Stimulated activated CD4-positive, alpha-beta T cell treated with anti-CD3 and anti-CD28 coated beads, Interleukin-12 subunit alpha, Interleukin-12 subunit beta, amount 100 ng/mL, for 24 hours (primary cell): ENCODE data around the gene RMND5B.
"Not testable (repeated sequence)": the region's sequence is repeated elsewhere in the genome, so short reads cannot be mapped to it uniquely, and the experiment has no call there.

Experiments
- DNase-seq, 2 experiments: peaks; one replicate each; pipeline ENCODE4 v3.0.0-alpha.2; 2020; ENCODE audit warnings: low read depth in 2 of 2

The RMND5B gene

DNA sequence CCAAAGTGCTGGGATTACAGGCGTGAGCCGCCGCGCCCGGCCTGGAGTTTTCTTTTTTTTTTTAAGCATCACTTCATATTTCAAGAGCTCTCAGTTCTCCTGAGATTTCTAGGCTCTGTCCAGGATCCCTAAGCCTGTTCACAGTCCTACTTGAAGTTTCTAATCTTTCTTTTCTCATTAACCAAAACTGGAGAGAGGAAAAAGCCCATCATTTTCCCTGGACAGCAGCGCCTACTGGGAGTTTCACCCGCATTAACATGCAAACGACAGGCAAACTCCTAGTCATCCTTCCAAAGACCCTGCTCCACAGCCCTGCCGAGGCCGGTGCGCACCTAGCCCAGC is 609 bp upstream of the RMND5B start:
- DNase-seq = not testable (repeated sequence)

- DNase-seq = no peak
These were observed 707 bp downstream of the RMND5B start for GRCh38 chr5:178131446-178131996.

DNA sequence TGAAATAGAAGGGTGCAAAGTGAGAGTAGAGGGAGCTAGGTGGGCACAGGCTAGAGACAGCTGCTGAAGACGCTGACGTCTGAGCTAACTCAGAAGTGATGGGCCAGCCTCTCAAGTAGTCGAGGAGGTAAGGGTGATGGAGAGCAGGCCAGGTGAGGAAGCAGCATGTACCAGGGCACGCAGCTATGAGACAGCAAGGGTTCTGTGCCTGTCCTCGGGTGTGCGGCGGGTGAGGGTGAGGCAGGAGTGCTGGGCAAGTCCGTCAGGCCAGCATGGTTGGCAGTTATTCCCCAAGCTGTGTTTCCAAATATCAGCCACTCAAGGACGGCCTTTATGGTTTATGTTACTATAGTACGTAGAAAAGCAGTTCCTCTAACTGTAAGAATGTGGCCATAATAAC is 6.2 kb downstream of the RMND5B start:
- no peak for DNase-seq

- DNase-seq = no peak
These were observed 7.2 kb downstream of the RMND5B start for GRCh38 chr5:178137991-178138390.

DNA sequence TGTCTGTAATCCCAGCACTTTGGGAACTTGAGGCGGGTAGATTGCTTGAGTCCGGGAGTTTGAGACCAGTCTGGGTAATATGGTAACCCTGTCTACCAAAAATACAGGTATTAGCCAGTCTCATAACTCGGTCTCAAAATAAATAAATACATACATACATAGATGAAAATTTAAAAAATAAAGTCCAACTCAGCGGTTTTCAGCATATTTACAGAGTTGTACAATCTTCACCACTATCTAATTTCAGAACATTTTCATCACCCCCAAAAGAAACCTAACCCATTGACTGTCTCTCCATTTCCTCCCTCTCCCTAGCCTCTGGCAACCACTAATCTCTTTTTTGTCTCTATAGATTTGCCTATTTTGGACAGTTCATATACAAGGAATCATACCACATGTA is 10.7 kb downstream of the RMND5B start:
- DNase-seq = no peak

DNA sequence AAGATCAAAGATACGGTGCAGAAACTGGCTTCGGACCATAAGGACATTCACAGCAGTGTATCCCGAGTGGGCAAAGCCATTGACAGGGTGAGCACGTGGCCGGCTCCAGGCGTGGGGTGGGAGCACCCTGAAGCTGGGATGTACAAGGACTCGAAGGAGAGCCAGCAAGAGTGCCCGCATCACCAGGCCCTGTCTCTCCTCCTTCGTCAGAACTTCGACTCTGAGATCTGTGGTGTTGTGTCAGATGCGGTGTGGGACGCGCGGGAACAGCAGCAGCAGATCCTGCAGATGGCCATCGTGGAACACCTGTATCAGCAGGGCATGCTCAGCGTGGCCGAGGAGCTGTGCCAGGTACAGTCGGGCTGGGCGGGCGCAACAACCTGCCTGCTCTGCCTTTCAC is 11.8 kb downstream of the RMND5B start:
- no peak for DNase-seq

DNA sequence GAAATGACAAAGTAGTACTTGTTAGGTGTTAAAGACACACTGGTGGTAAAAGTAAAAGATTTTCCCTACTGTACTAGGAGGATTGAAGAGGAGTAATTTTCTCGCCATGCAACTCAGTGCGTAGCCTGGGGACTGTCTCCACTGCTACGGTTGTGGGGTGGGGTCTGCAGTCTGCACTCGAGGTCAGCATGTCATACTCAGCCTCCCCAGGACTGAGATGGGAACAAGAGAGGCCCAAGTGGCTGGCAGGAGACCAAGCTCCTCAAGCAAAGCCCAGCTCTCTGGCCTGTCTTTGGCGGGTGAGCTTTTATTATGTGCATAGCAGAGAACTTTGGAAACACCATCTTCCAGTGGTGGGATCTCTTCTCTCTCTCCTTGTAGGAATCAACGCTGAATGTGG is 12.4 kb downstream of the RMND5B start:
- DNase-seq = no peak

- no peak for DNase-seq
These were observed 13.1 kb downstream of the RMND5B start for GRCh38 chr5:178143901-178144300.

DNA sequence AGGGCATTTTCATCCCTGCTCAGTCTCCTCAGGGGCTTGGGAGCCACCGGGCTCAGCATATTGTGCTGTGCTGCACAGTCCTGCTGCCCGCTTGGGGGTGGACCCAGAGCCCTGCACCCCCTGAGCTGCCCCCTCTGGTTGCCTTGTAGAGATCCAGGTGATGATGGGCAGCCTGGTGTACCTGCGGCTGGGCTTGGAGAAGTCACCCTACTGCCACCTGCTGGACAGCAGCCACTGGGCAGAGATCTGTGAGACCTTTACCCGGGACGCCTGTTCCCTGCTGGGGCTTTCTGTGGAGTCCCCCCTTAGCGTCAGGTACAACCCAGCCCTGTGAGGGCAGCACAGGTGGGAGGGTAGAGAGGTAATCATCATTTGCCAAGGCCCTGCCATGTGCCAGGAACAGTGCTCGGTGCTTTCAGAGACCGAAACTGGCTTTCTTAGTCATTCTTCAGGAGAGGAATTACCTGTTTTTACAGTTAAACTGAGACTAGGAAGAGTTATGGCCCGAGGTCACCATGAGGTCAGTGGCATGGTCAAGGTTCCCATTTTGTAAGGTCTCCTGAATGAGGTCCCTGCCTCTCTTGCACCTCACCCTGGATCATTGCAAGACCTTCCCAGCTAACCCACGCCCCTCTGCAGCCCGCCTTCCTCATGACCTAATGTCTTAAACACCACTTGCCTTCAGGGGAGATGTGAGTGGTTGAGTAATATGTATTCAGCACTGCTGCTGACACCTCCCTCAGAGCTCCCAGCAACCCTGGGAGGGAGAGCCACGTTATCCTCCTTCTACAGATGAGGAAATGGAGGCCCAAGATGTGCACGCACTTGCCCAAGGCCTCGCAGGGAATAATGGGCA is 15.4 kb downstream of the RMND5B start:
- DNase-seq = peak; percentile 31 to 59

DNA sequence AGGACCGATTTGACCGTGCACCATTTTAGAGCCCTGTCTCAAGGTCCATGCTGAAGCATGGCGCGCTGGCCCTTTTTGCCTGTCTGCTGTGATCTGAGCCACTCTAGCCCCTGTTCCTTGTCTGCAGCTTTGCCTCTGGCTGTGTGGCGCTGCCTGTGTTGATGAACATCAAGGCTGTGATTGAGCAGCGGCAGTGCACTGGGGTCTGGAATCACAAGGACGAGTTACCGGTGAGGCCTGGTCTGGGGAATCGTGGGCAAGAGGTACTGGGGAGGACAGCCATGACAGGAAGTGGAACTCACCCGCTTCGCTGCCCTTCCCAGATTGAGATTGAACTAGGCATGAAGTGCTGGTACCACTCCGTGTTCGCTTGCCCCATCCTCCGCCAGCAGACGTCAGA is 16.6 kb downstream of the RMND5B start:
- no peak for DNase-seq

GRCh38 chr5:178149199-178149932 is 18.6 kb downstream of the RMND5B start:
- DNase-seq = no peak

DNA sequence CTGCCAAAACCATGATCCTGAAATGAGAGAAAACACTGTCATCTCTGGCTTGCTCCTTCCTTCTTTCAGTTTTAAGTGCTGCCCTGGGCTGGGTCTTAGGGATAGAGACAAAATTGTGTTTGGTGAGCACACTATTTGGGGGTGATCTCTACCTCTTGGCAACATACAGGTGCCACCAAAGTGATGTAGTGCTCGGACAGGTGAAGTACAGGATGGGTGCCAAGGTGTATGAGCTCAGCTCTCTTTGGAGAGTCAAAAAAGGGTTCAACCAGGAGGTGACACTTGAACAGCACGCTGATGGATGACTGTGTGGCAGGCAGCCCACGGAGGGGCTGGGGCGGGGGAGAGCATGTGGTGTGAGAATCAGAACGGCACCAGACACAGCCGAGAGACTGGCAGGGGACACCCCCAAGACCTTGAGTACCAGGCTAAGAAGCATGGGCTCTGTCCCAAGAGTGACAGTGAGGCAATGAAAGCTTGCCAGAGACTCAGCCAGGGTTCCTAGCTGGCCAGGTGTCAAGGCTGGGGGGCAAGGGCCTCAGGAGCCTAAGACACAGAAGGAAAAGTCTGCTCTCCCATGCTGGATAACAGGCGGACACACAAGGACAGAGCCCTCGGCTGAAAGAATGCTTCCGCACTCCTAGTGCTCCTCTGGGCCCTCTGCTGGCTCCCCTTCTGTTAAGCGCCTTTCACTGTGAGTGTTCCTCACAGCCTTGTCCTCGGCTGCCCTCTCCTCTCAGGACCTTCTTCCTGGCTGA is 20.3 kb downstream of the RMND5B start:
- DNase-seq = no peak

- DNase-seq = no peak
These were observed 22.0 kb downstream of the RMND5B start for GRCh38 chr5:178152491-178153444.

- DNase-seq = peak; percentile 95 to 99
These were observed 22.9 kb downstream of the RMND5B start, which contains the start of gene NHP2 for GRCh38 chr5:178153530-178154340. TSS of gene NHP2 (minus strand) at chr5:178153885. CDS start at chr5:178153817, 68 bp downstream.

DNA sequence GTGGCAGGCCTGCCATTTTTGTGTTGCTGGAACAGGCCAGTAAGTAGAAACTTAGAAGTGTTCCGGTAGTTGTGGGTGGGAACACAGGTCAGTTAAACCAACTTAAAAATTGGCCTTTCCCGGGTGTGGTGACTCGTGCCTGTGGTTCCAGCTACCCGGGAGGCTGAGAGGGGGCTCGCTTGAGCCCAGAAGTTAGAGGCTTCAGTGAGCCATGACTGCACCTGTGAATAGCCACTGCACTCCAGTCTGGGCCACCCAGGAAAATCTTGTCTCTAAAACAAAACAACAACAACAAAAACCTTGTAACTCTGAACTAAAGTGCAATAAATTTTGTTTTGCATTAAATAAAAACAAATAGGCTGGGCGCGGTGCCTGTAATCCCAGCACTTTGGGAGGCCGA is 24.3 kb downstream of the RMND5B start:
- DNase-seq = no peak

DNA sequence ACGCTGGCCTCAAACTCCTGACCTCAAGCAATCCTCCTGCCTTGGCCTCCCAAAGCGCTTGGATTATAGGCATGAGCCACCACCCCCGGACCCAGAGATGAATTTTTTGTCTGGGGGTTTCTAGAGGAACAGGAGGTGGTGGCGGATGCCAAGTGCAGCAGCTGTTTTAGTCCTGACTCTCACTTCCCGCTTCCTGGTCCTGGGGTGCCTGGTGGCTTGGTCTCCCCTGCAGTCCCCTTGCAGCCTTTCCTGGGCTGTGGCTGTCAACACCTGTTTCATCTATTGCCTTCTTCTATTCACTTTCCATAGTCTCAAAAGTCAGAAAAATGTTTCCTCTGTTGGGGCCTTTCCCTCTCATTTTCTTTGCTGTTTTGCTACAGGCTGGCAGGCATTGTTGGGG is 29.4 kb downstream of the RMND5B start:
- no peak for DNase-seq

DNA sequence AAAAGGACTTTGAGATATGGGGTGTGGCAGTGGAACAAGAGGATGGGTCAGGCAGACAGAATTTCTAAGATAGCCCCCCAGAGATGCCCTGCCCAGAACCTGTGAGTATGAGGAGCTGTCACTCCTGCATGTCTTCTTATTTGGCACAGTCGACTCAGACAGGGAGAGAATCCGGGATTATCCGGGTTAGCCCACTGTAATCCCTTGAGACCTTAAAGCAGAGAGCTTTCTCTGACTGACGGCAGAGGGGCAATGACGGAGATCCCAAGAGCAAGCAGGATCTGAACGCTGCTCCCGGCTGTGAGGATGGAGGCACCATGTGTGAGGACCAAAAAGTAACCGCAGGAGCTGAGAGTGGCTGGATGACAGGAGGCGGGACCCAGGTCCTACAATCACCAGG is 31.7 kb downstream of the RMND5B start:
- DNase-seq = no peak

- peak; percentile 86 to 93 for DNase-seq
These were observed 33.2 kb downstream of the RMND5B start for GRCh38 chr5:178163772-178164735.

DNA sequence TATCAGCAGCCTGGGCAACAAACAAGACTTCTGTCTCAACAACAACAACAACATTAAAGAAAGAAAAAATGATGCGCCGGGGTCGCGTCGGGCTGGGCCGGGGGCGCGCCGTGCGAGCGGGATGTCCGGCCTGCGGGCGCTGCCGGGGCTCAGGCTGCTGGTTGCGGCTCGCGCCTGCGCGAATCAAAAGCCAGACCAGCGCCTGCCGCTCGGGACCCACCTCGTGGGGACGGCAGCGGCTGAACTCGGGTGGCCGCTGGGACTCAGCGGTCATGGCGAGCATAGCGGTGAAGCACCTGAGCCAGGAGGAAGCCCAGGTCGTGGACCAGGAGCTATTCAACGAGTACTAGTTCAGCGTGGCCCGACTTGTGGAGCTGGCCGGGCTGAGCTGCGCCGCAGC is 34.8 kb downstream of the RMND5B start:
- DNase-seq = no peak
